DMS114 treated with DMSO at 0.1 percent for 48 hours (cell line): ENCODE results near the gene MIER1.
"Not testable (repeated sequence)": the region's sequence is repeated elsewhere in the genome, so short reads cannot be mapped to it uniquely, and the experiment has no call there.

Source experiments
- DNase-seq: peaks from one replicate; lab custom pipeline; 2025; ENCODE audit not compliant: unreplicated experiment; lab: John Stamatoyannopoulos, UW

MIER1 gene

DNA sequence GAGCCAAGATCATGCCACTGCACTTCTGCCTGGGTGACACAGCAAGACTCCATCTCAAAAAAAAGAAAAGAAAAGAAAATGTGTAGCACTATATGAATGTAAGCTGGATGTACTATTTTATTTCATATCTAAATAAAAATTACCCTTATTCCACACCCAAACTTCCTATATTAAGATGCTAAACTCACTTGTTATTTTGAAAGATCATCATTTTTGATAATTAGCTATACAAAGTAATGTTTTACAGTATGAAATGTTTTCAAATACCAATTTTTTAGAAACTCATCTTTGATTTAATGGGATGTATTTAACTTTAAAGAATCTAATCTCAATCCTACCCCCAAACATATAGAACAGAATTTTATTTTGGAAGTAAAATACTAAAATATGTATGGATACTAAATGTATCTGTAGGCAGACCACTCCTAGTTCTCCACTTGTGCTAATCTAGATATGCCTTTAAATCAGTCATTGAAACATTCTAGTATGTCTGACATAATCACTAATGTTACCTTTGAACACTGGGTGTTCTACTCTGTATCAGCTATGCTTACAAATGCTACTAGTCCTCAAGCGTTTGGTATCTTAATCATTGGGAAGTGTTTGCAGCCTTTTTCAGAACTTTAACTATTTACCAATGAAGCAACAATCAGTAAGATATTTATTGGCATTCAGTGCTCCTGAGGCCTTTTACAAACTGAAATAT lies 12.9 kb downstream of the MIER1 start:
- DNase-seq, result no peak

DNA sequence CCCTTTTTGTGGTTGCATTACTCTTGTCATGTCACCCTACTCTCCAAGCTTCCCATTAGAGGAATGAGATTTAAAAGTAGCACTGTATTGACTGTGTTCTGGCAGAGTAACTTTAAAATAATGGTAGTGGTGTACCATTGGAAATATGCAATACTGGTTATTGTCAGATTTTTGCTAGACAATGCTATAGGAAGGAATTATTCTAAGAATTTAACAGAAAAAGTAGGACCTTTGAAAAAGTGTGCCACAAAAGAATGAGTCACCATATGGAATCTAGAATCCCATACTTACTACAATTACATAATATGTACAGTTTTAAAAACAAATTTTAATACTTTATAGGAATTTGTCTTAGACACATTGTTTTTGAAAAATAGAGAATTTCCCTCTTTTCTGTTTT lies 13.8 kb downstream of the MIER1 start:
- DNase-seq, result no peak

DNA sequence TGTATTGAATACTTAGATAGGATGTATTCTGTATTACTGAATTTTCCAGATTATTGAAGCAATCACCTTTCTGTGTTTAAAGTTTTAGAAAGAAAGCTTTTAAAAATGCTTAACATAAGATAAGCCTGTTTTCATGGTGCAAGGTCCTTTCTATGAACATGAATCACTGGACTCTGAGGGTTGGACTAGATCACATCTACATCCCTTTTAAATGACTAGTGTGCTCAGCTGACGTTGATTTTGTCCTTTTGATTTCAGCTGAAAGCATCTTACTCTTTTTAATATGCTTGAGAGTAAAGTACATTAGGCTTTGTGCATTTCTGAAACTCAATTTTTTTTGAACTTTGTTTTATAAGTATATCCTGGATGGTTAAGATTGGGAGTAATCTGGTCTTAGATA lies 16.2 kb downstream of the MIER1 start:
- no peak for DNase-seq

DNA sequence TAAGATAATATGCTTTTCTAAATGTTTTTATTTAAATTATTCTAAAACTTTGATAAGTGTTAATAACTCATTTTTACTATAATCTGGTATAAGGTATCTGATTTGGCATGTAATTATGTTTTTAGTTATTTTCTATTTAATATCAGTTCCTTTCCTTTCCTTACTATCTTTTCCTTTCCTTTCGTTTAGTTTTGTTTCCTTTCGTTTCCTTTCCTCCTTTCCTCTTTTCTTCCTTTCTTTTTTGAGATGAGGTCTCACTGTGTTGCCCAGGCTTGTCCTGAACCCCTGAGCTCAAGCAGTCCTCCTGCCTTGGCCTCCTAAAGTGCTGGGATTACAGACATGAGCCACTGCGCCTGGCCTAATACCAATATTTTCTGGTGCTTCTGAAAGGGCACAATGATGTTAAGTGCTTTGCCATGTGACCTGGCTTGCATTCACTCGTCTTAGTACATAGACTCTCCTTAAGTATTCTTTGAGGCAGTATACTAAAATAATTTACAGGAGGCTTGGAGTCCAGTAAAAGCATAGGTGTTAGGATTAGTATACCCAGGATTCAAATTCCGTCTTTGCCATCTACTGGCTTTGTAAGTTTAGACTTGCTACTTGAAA lies 18.7 kb downstream of the MIER1 start:
- no peak for DNase-seq

DNA sequence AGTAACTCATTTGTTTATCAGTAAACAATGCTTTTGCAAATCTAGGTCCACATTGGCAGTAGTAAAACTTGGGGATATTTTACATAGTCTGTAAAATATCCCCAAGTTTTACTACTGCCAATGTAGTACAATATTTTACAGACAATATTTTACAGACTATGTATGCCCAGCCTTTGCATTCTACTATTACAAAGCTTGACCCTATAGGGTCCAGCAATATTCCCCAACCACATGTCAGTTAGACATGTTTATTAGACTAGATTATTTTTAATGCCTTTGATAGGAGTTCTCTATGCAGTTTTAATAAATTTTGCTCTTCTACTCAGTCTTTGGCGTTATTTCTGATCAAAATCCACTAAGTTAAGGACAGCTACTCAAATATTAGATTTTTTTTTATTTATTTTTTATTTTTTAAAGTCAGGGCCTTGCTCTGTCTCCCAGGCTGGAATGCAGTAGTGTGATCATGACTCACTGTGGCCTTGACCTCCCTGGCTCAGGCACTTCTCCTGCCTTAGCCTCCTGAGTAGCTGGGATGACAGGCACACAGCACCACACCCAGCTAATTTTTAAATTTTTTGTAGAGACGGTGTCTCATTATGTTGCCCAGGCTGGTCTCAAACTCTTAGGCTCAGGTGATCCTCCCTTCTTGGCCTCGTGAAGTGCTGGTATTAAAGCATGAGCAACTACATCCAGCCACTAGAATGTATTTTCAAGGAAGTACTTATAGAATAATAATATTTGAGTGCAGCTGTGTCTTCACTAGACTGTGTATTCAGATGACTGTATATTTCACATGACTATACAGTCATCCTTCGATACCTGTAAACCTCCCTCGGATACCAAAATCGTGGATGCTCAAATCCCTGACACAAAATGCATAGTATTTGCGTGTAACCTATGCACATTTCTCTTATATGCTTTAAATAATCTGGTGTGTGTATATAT lies 19.8 kb downstream of the MIER1 start:
- no peak for DNase-seq

DNA sequence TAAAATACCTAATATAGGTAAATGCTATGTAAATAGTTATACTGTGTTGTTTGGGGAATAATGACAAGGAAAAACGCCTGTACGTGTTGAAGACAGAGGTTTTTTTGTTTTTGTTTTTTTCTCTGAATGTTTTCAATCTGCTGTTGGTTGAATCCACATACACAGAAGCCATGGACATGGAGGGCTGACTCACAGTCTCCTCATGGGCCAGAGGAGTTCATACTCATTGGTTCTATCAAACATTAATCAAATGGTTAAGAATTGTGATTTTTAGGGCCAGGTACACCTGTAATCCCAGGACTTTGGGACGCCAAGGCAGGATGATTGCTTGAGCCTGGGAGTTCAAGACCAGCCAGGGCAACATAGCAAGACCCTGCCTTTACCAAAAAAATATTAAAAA lies 20.5 kb downstream of the MIER1 start:
- no peak for DNase-seq

DNA sequence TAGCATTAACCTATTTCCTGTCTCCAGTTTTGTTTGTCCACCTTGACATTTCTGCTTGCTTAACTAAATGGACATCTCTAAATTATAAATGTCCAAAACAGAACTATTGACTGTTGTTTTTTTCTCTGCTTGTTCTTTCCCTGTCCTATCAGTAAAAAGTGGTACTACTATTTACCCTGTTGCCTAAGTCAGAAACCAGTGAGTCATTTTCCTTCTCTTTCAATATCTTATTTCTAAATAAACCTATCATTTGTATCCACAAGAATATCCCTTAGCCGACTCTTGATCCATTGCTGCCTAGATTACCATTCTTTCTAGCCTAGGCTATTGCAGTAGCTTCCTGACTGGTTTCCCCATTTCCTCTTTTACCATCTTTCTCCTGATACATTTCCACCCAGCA lies 22.5 kb downstream of the MIER1 start:
- DNase-seq, result no peak

DNA sequence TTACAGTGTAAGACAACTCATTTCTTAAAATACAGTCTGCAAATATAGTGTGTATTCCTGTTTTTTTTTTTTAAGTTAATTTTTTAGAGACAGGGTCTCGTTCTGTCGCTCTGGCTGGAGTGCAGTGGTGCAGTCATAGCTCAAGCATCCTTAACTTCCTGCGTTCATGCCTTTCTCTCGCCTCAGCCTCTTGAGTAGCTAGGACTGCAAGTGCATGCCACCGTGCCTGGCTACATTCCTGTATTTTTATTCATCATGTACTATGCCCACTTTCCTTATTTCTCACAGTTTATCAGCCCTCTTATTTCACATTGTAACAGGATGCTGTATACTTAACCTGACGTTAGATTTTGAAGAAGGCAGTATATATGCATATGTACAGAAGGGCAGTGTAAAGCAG lies 26.7 kb downstream of the MIER1 start:
- DNase-seq, result no peak

DNA sequence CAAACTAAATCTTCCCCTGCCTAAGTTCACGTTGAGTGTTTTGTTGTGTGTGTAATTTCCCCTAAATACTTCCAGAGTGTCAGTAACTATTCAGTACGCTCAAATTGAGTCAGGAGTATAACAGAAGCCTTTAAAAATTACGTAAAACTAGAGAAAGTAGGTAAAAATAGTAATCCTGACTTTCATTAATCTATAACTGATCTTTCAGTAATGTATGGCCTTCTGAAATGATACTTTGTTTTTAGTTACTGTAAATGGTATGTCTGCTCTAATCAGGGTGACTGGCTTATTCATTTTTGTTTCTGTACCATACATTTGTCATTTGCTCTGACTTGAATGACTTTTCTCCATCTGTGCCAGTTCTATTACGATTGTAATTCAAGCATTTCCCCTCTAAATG lies 29.4 kb downstream of the MIER1 start:
- DNase-seq, result no peak

DNA sequence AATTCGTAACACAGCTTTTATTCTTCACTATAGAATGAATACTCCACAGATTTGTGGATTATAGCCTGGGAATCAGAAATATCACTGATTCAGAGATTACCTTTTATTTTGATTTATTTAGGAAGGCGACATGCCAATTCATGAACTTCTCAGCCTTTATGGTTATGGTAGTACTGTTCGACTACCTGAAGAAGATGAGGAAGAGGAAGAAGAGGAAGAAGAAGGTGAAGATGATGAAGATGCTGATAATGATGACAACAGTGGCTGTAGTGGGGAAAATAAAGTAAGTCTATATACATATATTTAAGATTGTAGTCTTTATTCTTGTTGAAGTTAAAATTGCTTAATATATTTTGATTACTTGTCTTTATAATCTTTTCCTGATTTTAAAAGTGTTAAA lies 33.1 kb downstream of the MIER1 start:
- DNase-seq, result no peak

DNA sequence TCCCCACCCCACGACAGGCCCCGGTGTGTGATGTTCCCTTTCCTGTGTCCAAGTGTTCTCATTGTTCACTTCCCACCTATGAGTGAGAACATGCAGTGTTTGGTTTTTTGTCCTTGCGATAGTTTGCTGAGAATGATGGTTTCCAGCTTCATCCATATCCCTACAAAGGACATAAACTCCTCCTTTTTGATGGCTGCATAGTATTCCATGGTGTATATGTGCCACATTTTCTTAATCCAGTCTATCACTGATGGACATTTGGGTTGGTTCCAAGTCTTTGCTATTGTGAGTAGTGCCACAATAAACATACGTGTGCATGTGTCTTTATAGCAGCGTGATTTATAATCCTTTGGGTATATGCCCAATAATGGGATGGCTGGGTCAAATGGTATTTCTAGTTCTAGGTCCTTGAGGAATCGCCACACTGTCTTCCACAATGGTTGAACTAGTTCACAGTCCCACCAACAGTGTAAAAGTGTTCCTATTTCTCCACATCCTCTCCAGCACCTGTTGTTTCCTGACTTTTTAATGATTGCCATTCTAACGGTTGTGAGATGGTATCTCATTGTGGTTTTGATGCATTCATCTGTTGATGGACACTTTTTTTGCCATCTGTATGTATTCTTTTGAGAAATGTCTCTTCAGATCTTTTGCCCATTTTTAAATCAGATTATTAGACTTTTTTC lies 41.5 kb downstream of the MIER1 start:
- DNase-seq, result not testable (repeated sequence)

DNA sequence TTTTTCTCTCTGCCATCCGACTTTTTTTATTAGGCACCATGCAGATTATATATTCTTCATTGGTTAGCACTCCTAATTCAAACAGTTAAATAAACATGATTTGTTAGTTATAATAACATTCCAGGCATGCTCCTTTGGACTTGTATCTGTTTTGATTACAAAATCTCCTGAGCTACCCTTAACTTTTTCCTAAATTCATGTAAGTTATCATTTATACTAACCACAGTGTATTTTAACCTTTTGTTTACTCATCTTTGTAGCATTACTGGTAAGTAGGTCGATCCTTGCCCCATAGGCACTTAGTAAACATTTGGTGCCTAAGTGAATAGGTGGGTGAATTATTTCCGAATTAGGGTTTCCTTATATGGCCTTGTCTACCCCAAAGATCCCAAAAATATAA lies 43.8 kb downstream of the MIER1 start:
- DNase-seq, result no peak

DNA sequence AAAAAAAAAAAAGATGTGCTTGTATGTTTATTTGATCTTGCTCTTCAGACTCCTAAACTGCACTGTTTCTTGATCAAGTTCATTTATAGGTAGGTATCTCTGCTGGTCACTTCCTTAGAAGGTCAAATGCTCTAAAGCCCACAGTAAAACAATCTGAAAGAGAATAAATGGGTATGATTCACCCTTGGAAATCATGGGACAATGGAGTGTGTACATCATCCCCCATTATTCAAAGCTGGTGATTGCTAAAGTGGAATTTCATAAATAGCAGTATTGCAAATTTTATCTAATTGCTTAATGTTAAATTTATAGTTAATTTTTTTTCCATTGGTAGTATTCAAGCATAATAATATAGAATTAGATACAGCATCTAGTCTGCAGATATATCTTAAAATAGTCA lies 53.4 kb downstream of the MIER1 start:
- no peak for DNase-seq

DNA sequence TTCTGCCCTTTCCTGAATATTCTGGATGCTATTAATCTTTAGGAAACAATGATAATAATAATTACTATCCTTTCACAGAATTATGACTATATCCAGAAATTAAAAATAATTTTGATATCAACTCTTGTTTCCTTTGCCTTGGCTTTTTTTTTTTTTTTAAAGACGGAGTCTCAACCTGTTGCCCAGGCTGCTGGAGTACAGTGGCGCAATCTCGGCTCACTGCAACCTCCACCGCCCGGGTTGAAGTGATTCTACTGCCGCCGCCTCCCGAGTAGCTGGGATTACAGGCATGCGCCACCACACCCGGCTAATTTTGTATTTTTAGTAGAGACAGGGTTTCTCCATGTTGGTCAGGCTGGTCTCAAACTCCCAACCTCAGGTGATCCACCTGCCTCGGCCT lies 54.8 kb downstream of the MIER1 start:
- not testable (repeated sequence) for DNase-seq

DNA sequence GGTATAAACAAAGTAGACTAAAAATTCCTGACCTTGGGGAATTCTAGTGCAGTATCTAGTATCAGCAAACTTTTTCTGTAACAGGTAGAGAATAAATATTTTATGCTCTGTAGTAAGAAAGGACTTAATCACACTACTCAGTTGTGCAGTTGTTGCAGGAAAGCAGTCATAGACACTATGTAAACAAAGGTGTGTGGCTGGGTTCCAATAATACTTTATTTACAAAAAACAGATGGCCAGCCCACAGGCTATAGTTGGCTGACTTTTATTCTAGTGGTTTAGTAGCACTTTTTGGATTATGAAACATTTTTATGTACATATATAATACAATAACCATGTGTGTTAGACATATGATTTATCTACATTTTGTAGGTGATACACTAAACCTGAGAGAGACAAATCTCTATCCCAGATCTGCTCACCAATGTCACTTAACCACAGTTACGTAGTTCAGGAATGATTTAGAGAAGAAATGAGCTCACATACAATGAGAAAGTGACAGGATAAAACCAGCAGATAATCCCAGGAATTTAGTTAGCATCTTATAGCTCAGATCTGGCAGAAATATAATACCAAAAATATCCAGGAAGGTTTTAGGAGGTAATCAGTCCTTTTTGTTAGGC lies 56.1 kb downstream of the MIER1 start:
- DNase-seq, result no peak

DNA sequence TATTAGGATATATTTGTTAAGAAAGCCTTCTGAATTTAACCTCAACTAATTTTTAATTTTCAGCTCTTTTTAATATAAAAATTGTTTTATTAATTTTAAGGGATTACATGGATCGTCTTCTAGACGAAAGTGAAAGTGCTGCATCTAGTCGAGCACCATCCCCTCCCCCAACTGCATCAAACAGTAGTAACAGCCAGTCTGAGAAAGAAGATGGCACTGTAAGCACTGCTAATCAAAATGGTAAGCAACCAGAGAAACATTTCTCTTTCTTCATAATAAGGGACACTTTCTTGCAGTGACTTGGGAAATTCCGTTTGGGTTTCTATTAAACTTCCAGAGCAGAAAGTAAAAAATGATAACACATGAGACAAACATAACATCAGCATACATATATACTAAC lies 56.9 kb downstream of the MIER1 start:
- DNase-seq, result no peak

DNA sequence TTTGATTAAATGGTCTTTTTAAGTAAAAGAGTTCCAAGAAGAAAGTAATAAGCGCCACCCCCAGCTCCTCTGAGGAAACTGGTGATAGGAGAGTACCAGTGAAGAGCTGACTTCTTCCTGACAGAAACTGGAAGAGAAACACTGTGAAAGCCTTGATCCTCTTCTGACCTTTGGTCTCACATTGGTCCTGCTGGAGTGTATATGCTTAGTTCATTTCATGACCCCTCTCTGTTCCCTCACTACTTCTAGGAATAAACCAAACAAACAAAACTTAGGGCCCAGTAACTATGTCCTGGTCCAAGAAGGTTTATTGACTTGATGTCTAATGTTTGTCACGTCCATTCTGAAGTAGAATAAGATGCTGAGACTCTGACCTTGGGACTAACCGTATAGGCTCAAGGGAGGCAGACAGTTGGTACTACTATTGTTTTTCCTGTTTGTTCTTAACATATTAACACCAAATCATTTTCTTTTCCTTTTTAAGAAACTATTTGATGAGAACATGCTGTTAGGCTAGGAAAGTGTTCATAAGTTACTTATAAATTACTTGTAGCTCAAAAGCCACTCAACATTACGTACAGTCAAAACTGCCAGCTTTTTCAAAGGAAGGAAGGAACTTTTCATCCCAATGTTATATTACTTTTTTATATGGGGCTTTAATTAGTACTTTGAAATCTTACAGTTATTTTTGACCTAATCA lies 57.9 kb downstream of the MIER1 start:
- no peak for DNase-seq

DNA sequence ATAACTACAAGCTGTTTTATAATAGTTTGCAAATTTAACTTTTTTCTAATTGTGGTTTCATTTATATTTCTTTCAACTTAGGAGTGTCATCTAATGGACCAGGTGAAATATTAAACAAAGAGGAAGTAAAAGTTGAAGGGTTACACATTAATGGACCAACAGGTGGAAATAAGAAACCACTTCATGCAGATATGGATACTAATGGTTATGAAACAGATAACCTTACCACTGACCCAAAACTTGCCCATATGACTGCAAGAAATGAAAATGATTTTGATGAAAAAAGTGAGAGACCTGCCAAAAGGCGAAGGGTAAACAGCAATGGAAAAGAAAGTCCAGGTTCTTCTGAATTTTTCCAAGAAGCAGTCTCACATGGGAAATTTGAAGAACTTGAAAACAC lies 59.7 kb downstream of the MIER1 start:
- no peak for DNase-seq

DNA sequence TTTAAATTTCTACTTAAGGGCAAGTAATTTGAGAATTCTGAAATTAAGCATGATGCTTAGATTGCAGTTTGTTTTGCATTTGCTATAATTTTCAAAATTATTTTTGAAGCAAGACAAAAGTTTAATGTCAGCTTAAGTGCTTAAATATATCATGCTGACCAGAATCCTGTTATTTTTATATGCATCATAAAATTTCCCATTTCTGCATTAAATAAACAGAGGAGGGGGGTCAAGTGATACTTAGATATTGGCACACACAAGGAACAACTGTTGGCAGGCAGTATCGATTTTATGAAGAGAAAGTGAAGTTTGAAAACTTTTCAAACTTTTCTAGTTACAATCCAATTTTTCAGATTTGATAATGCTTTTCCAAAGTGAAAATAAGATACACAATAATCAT lies 61.0 kb downstream of the MIER1 start:
- DNase-seq, result no peak

DNA sequence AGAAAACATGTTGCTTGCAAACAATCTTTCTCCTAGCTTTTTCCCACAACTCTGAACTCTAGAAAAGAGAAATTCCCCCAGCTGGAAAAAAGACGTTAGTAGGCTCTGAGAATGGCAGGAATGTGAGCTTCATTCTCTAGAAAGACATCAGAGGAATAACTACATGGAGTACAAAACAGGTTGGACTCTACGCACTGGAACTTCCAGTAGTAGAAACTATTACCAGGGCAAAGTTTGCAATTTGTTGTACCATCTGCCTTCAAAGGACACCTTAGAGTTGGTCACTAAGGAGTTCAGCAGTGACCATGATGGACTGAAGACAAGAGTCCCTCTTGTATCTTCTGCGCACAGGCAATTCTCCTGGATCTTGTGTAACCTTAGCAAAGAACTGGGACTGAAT lies 68.3 kb downstream of the MIER1 start:
- DNase-seq, result no peak
